Stomach (tissue), 9 donors: ENCODE measurements around the gene CEP350. TPM values are rescaled to one million over a fixed set of nuclear protein-coding genes. Genes with fewer than 3 reads are reported as not detected.

ENCODE experiments used
- DNase-seq, 2 donors: peaks; one replicate each; pipeline versions ENCODE4 v3.0.0 to v3.0.0-alpha.2; 2013 to 2019
- H3K27ac ChIP-seq, 5 donors: fragments of 200-600 bp in 4 of 5; sonication (generic) in 4 of 5; one replicate each; pipeline ENCODE4 v1.5.1; 2013 to 2019; ENCODE audit warnings: mild to moderate bottlenecking in 1 of 5, moderate library complexity in 1 of 5
- H3K27me3 ChIP-seq, 3 donors: fragments of 200-600 bp; sonication (generic); one replicate each; pipeline ENCODE4 v1.5.1; 2017 to 2019; ENCODE audit warnings: mixed run types in 1 of 3
- H3K36me3 ChIP-seq, 4 donors: fragments of 200-600 bp; sonication (generic); 1 replicate in 3 of 4; 2 replicates in 1 of 4; pipeline ENCODE4 v1.5.1; 2016 to 2019
- H3K4me1 ChIP-seq, 4 donors: fragments of 200-600 bp; sonication (generic); one replicate each; pipeline ENCODE4 v1.5.1; 2016 to 2019
- H3K4me3 ChIP-seq, 4 donors: fragments of 200-600 bp; sonication (generic) in 3 of 4; one replicate each; pipeline ENCODE4 v1.5.1; 2016 to 2019; ENCODE audit warnings: mild to moderate bottlenecking in 1 of 4
- H3K9me3 ChIP-seq, 4 donors: fragments of 200-600 bp; sonication (generic); one replicate each; pipeline ENCODE4 v1.5.1; 2016 to 2019
- EP300 ChIP-seq: sonication (generic); formaldehyde crosslinking; IDR thresholded peaks from one replicate; pipeline ENCODE4 v1.6.1; 2017; ENCODE audit warnings: antibody characterized with exemption
- POLR2A ChIP-seq, 4 donors: fragments of 450-650 bp; IDR thresholded peaks; one replicate each; pipeline ENCODE4 v1.6.1; 2016; ENCODE audit warnings: antibody characterized with exemption in 4 of 4, control low read depth in 2 of 4, mild to moderate bottlenecking in 1 of 4, moderate library complexity in 1 of 4
- POLR2AphosphoS5 ChIP-seq, 3 donors: sonication (generic); formaldehyde crosslinking; IDR thresholded peaks; one replicate each; pipeline ENCODE4 v1.6.1; 2016; ENCODE audit warnings: antibody characterized with exemption in 3 of 3
- WGBS, 5 donors: extraction: QIAGEN DNeasy Blood & Tissue Kit in 3 of 5; methylation state at CpG; one replicate each; pipeline versions ENCODE4 v1.1.5 to v1.1.7; 2013 to 2018; 5-methylcytosine and 5-hydroxymethylcytosine counted together
- intact Hi-C: fragments of 100-400 bp; cut with DNase I; formaldehyde crosslinking; loops from one replicate; pipeline ENCODE4 v1.15.1; 2023; ENCODE audit warnings: low total_unique reads
- polyA plus RNA-seq, 3 donors: library from polyadenylated mRNA; stranded (reverse); fragments of 200-250 nt; gene quantifications; one replicate each; pipeline ENCODE4 v1.2.3, GENCODE V29; 2013
- total RNA-seq, 5 donors: library from RNA; depleted of rRNA; stranded (reverse); fragments of >200 nt; gene quantifications; one replicate each; pipeline versions ENCODE4 v1.1.0 to v1.2.3, GENCODE V29; 2014 to 2016
- TF ChIP-seq, protein P1 (sequence below), 7 experiments: fragments of 450-650 bp in 4 of 7; fragments of 200-600 bp in 3 of 7; sonication (generic) in 3 of 7; IDR thresholded peaks; one replicate each; pipeline ENCODE4 v1.5.1; 2016 to 2019; ENCODE audit warnings: antibody characterized with exemption in 7 of 7, control low read depth in 2 of 7, mild to moderate bottlenecking in 1 of 7
- donor health status: healthy with polysubstance abuse.
- donor health status: Bipolar disorder and iron deficiency.
- donor health status: healthy.

Gene CEP350
- total and polyA plus RNA-seq, 8 donors: 2.4 to 150 (median 67.8) TPM

DNA sequence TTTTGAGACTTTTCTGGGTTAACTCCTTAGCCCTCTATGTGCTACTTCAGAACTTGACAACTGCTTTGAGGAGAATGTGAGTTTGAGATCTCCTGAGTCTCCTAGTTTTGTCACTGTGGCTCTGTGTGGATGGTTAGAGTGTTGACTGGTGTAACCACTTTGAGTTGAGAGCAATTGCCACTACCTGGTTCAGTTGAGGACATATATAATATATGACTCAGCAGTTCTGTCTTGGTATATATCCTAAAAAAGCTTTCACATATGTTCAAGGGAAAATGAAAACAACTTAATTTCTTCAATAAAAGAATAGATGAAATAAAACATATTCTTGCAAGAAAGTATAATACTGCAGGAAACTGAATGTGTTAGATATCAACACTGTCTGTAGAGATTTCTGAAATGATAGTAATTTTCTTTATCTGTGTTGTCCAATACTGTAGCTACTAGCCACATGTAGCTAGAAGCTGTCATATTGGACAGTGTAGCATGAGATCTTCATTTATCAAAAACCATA is 103.3 kb downstream of the CEP350 start:
- TF ChIP-seq EP300 (no peak), POLR2A (IDR thresholded peaks at IDR 0.05) (no peak), POLR2AphosphoS5 (IDR thresholded peaks at IDR 0.05) (no peak)
- TF ChIP-seq, protein P1, sequence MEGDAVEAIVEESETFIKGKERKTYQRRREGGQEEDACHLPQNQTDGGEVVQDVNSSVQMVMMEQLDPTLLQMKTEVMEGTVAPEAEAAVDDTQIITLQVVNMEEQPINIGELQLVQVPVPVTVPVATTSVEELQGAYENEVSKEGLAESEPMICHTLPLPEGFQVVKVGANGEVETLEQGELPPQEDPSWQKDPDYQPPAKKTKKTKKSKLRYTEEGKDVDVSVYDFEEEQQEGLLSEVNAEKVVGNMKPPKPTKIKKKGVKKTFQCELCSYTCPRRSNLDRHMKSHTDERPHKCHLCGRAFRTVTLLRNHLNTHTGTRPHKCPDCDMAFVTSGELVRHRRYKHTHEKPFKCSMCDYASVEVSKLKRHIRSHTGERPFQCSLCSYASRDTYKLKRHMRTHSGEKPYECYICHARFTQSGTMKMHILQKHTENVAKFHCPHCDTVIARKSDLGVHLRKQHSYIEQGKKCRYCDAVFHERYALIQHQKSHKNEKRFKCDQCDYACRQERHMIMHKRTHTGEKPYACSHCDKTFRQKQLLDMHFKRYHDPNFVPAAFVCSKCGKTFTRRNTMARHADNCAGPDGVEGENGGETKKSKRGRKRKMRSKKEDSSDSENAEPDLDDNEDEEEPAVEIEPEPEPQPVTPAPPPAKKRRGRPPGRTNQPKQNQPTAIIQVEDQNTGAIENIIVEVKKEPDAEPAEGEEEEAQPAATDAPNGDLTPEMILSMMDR (IDR thresholded peaks at IDR 0.05): no peak
- Histone ChIP-seq H3K27ac (no peak overlapping the region), H3K4me1 (no peaks in the 10 kb centered on the region), H3K36me3 (peaks cover 16 to 91% (median 74%) of the 10 kb centered on the region in 4 donors), H3K27me3 (no peaks in the 10 kb centered on the region), H3K4me3 (no peak overlapping the region), H3K9me3 (no peaks in the 10 kb centered on the region)
- DNase-seq: no peak
- intact Hi-C loops: no loop called here

DNA sequence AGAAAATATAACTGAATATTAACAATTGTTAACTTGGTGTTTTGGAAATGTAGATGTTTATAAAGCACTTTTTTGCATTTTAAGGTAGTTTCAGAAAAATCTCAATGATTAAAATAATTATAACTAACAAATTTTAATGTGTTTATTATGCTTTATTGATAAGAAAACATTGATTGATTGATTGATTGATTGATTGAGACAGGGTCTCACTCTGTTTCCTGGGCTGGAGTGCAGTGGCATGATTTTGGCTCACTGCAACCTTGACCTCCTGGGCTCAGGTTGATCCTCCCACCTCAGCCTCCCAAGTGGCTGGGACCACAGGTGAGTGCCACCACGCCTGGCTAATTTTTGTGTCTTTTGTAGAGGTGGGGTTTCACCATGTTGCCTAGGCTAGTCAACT is 106.4 kb downstream of the CEP350 start:
- H3K4me1 ChIP-seq: no peaks in the 10 kb centered on the region
- TF ChIP-seq EP300: no peak
- TF ChIP-seq POLR2A (IDR thresholded peaks at IDR 0.05): no peak
- TF ChIP-seq, protein P1 (IDR thresholded peaks at IDR 0.05): no peak
- TF ChIP-seq POLR2AphosphoS5 (IDR thresholded peaks at IDR 0.05): no peak
- WGBS, 5 donors: 92 to 100% (median 100%) methylated on average over 1 of the region's 1 CpG
- H3K9me3 ChIP-seq: no peaks in the 10 kb centered on the region
- no peak overlapping the region for H3K4me3 ChIP-seq
- H3K36me3 ChIP-seq: peaks cover 23 to 94% (median 79%) of the 10 kb centered on the region in 4 donors
- DNase-seq: no peak
- no peaks in the 10 kb centered on the region for H3K27me3 ChIP-seq
- intact Hi-C loops: no loop called here
- H3K27ac ChIP-seq: no peak overlapping the region

DNA sequence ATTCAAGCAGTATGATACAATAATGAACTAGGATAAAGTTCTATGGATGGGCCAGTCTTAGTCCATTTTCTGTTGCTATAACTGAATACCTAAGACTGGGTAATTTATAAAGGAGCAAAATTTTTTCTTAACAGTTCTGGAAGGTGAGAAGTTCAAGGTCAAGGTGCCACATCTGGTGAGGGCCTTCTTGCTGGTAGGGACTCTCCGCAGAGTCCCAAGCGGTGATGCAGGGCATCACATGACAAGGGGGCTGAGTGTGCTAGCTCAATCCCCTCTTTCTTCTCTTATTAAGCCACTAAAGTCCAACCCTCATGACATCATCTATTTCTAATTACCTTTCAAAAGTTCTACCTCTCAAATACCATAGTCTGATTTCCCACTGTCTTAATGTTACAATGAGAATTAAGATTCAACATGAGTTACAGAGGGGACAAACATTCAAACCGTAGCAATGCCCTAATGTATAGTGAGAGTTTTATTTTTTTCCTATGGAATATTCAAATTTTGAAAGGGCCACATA is 107.9 kb downstream of the CEP350 start:
- no peaks in the 10 kb centered on the region for H3K4me1 ChIP-seq
- TF ChIP-seq, protein P1 (IDR thresholded peaks at IDR 0.05): no peak
- TF ChIP-seq POLR2AphosphoS5 (IDR thresholded peaks at IDR 0.05) (no peak), EP300 (no peak), POLR2A (IDR thresholded peaks at IDR 0.05) (no peak)
- H3K9me3 ChIP-seq: no peaks in the 10 kb centered on the region
- peaks cover 28 to 94% (median 79%) of the 10 kb centered on the region in 4 donors for H3K36me3 ChIP-seq
- intact Hi-C loops: no loop called here
- WGBS, 5 donors: 95 to 96% (median 96%) methylated on average over 3 of the region's 3 CpGs
- H3K27me3 ChIP-seq: no peaks in the 10 kb centered on the region
- H3K4me3 ChIP-seq: no peak overlapping the region
- no peak for DNase-seq
- H3K27ac ChIP-seq: no peak overlapping the region

DNA sequence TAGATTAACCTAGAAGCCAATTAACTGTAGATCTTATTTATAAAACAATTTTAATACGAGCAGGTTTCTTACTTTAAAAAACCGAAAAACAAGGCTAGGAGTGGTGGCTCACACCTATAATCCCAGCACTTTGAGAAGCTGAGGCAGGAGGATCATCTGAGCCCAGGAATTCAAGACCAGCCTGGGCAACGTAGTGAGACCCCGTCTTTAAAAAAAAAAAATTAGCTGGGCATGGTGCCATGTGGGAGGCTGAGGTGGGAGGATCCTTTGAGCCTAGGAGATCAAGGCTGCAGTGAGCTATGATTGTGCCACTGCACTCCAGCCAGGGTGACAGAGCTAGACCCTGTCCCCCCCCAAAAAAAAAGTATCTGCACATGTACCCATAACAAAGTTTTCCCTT is 110.8 kb downstream of the CEP350 start:
- Histone ChIP-seq H3K4me1 (no peaks in the 10 kb centered on the region), H3K9me3 (no peaks in the 10 kb centered on the region), H3K4me3 (no peak overlapping the region), H3K27ac (no peak overlapping the region), H3K27me3 (no peaks in the 10 kb centered on the region), H3K36me3 (peaks cover 34 to 98% (median 95%) of the 10 kb centered on the region in 4 donors)
- TF ChIP-seq POLR2AphosphoS5 (IDR thresholded peaks at IDR 0.05): no peak
- TF ChIP-seq, protein P1 (IDR thresholded peaks at IDR 0.05): no peak
- no peak for TF ChIP-seq POLR2A (IDR thresholded peaks at IDR 0.05)
- no peak for TF ChIP-seq EP300
- WGBS, 5 donors: 90 to 95% (median 92%) methylated on average over 4 of the region's 4 CpGs
- intact Hi-C loops: no loop called here
- no peak for DNase-seq
